ENCODE measurements around the gene HES1. TPM values are rescaled to one million over a fixed set of nuclear protein-coding genes. Genes with fewer than 3 reads are reported as not detected.

The HES1 gene
- total and polyA plus RNA-seq, 4 donors = 5.3 to 12.5 (median 9.0) TPM

DNA sequence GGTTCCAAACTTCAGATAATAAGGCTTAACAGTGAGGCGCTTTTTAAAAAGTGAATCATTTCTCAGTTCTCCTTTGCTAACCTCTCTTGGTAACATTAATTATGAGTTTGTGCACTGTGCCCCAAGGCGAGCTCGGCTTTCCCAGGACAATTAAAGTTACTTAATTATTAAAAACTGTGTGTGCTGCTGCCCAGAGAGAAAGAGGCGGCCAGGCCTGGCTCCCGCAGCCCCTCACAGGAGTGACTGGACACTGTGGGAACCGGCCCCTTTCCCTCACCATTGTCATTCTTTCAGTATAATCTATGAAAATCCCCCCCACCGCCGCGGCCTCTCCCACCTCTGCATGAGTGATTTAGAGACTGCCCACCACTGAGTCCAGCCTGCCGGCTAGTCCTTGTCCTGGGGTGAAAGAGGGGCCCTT lies 43.1 kb upstream of the HES1 start:
- no peak for TF ChIP-seq HNF4A (conservative IDR thresholded peaks at IDR 0.05)
- TF ChIP-seq YY1 (IDR thresholded peaks at IDR 0.05) = no peak
- TF ChIP-seq JUND (IDR thresholded peaks at IDR 0.05) = no peak
- TF ChIP-seq, protein P1, sequence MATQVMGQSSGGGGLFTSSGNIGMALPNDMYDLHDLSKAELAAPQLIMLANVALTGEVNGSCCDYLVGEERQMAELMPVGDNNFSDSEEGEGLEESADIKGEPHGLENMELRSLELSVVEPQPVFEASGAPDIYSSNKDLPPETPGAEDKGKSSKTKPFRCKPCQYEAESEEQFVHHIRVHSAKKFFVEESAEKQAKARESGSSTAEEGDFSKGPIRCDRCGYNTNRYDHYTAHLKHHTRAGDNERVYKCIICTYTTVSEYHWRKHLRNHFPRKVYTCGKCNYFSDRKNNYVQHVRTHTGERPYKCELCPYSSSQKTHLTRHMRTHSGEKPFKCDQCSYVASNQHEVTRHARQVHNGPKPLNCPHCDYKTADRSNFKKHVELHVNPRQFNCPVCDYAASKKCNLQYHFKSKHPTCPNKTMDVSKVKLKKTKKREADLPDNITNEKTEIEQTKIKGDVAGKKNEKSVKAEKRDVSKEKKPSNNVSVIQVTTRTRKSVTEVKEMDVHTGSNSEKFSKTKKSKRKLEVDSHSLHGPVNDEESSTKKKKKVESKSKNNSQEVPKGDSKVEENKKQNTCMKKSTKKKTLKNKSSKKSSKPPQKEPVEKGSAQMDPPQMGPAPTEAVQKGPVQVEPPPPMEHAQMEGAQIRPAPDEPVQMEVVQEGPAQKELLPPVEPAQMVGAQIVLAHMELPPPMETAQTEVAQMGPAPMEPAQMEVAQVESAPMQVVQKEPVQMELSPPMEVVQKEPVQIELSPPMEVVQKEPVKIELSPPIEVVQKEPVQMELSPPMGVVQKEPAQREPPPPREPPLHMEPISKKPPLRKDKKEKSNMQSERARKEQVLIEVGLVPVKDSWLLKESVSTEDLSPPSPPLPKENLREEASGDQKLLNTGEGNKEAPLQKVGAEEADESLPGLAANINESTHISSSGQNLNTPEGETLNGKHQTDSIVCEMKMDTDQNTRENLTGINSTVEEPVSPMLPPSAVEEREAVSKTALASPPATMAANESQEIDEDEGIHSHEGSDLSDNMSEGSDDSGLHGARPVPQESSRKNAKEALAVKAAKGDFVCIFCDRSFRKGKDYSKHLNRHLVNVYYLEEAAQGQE (IDR thresholded peaks at IDR 0.05) = no peak
- TF ChIP-seq HNF4G (IDR thresholded peaks at IDR 0.05) = no peak
- TF ChIP-seq, protein P2, sequence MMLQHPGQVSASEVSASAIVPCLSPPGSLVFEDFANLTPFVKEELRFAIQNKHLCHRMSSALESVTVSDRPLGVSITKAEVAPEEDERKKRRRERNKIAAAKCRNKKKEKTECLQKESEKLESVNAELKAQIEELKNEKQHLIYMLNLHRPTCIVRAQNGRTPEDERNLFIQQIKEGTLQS (IDR thresholded peaks at IDR 0.05) = no peak
- no peak for TF ChIP-seq FOXA2 (IDR thresholded peaks at IDR 0.05)
- TF ChIP-seq, protein P3, sequence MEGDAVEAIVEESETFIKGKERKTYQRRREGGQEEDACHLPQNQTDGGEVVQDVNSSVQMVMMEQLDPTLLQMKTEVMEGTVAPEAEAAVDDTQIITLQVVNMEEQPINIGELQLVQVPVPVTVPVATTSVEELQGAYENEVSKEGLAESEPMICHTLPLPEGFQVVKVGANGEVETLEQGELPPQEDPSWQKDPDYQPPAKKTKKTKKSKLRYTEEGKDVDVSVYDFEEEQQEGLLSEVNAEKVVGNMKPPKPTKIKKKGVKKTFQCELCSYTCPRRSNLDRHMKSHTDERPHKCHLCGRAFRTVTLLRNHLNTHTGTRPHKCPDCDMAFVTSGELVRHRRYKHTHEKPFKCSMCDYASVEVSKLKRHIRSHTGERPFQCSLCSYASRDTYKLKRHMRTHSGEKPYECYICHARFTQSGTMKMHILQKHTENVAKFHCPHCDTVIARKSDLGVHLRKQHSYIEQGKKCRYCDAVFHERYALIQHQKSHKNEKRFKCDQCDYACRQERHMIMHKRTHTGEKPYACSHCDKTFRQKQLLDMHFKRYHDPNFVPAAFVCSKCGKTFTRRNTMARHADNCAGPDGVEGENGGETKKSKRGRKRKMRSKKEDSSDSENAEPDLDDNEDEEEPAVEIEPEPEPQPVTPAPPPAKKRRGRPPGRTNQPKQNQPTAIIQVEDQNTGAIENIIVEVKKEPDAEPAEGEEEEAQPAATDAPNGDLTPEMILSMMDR (IDR thresholded peaks at IDR 0.05; ENCODE audit: low read depth, low read length, missing input control) = no peak
- TF ChIP-seq, protein P4, sequence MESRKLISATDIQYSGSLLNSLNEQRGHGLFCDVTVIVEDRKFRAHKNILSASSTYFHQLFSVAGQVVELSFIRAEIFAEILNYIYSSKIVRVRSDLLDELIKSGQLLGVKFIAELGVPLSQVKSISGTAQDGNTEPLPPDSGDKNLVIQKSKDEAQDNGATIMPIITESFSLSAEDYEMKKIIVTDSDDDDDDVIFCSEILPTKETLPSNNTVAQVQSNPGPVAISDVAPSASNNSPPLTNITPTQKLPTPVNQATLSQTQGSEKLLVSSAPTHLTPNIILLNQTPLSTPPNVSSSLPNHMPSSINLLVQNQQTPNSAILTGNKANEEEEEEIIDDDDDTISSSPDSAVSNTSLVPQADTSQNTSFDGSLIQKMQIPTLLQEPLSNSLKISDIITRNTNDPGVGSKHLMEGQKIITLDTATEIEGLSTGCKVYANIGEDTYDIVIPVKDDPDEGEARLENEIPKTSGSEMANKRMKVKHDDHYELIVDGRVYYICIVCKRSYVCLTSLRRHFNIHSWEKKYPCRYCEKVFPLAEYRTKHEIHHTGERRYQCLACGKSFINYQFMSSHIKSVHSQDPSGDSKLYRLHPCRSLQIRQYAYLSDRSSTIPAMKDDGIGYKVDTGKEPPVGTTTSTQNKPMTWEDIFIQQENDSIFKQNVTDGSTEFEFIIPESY (IDR thresholded peaks at IDR 0.05) = no peak
- Histone ChIP-seq H3K36me3 (ENCODE audit: control insufficient read depth in 4 of 4, insufficient read depth in 3 of 4, low read depth in 1 of 4, low read length in 3 of 4) (no peaks in the 10 kb centered on the region), H3K27ac (ENCODE audit: low read depth in 1 of 2, low read length in 2 of 2) (no peak overlapping the region), H3K9me3 (ENCODE audit: control insufficient read depth in 4 of 4, low read length in 3 of 4) (no peaks in the 10 kb centered on the region), H3K4me3 (ENCODE audit: low read depth in 1 of 3, low read length in 3 of 3) (no peak overlapping the region), H3K4me1 (ENCODE audit: control insufficient read depth in 4 of 4, insufficient read depth in 4 of 4, low read length in 3 of 4) (peaks cover 0 to 21% (median 13%) of the 10 kb centered on the region in 4 donors), H3K27me3 (ENCODE audit: control insufficient read depth in 4 of 4, insufficient read depth in 4 of 4, low read length in 3 of 4) (no peaks in the 10 kb centered on the region), H3K9ac (ENCODE audit: low read depth in 1 of 2, low read length in 2 of 2) (no peak overlapping the region)
- 96% methylated on average over 10 of the region's 10 CpGs for WGBS
- no peak for DNase-seq (ENCODE audit: low spot score)

DNA sequence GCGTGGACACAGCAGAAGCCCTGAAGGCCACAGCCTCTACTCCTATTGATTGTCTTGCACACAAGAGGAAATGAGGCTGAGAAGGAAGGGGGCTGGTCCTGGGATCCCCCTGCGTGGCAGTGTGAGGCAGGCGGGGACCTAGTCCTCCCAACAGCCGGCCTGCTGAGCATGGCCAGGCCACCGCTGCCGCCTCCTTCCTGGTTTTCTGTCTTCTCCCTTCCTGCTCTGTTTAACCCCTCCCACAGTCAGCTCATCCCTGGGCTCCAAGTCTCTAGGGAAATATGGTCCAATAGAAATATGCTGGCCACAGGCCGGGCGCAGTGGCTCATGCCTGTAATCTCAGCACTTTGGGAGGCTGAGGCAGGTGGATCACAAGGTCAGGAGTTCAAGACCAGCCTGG lies 42.1 kb upstream of the HES1 start:
- no peak overlapping the region for H3K9ac ChIP-seq (ENCODE audit: low read depth in 1 of 2, low read length in 2 of 2)
- H3K9me3 ChIP-seq (ENCODE audit: control insufficient read depth in 4 of 4, low read length in 3 of 4) = no peaks in the 10 kb centered on the region
- H3K4me3 ChIP-seq (ENCODE audit: low read depth in 1 of 3, low read length in 3 of 3) = no peak overlapping the region
- H3K4me1 ChIP-seq (ENCODE audit: control insufficient read depth in 4 of 4, insufficient read depth in 4 of 4, low read length in 3 of 4) = peaks cover 3 to 27% (median 20%) of the 10 kb centered on the region in 4 donors
- DNase-seq (ENCODE audit: low spot score) = no peak
- H3K27ac ChIP-seq (ENCODE audit: low read depth in 1 of 2, low read length in 2 of 2) = no peak overlapping the region
- no peaks in the 10 kb centered on the region for H3K36me3 ChIP-seq (ENCODE audit: control insufficient read depth in 4 of 4, insufficient read depth in 3 of 4, low read depth in 1 of 4, low read length in 3 of 4)
- no peaks in the 10 kb centered on the region for H3K27me3 ChIP-seq (ENCODE audit: control insufficient read depth in 4 of 4, insufficient read depth in 4 of 4, low read length in 3 of 4)
- TF ChIP-seq, protein P3 (IDR thresholded peaks at IDR 0.05; ENCODE audit: low read depth, low read length, missing input control) = no peak
- TF ChIP-seq GABPA (IDR thresholded peaks at IDR 0.05 in 1 of 2, conservative IDR thresholded peaks at IDR 0.05 in 1 of 2) = no peak
- TF ChIP-seq RXRA (IDR thresholded peaks at IDR 0.05) = no peak
- TF ChIP-seq RAD21 (IDR thresholded peaks at IDR 0.05) = no peak
- TF ChIP-seq SP1 (IDR thresholded peaks at IDR 0.05) = no peak
- TF ChIP-seq HNF4G (IDR thresholded peaks at IDR 0.05) = no peak
- 81% methylated on average over 8 of the region's 8 CpGs for WGBS
